ENCODE measurements around the gene PHF21A.
"Not testable (repeated sequence)": the region's sequence is repeated elsewhere in the genome, so short reads cannot be mapped to it uniquely, and the experiment has no call there.

The PHF21A gene

GRCh38 chr11:46119352-46120216 lies 1.7 kb downstream of the PHF21A start:
- DNase-seq: no peak

GRCh38 chr11:46118702-46119351 lies 2.4 kb downstream of the PHF21A start:
- no peak for DNase-seq

GRCh38 chr11:46117842-46118241 lies 3.4 kb downstream of the PHF21A start:
- no peak for DNase-seq

- not testable (repeated sequence) for DNase-seq
Measured at GRCh38 chr11:46116712-46117037, 4.6 kb downstream of the PHF21A start.

- DNase-seq: no peak
Measured at GRCh38 chr11:46116007-46116711, 5.1 kb downstream of the PHF21A start.

GRCh38 chr11:46114961-46115360 lies 6.3 kb downstream of the PHF21A start:
- no peak for DNase-seq

GRCh38 chr11:46114378-46114777 lies 6.9 kb downstream of the PHF21A start:
- DNase-seq: no peak

GRCh38 chr11:46112961-46113607 lies 8.2 kb downstream of the PHF21A start:
- DNase-seq: peak; percentile 39

GRCh38 chr11:46108751-46109150 lies 12.5 kb downstream of the PHF21A start:
- DNase-seq: no peak

GRCh38 chr11:46107780-46108179 lies 13.5 kb downstream of the PHF21A start:
- no peak for DNase-seq

- DNase-seq: no peak
Measured at GRCh38 chr11:46107408-46107718, 13.9 kb downstream of the PHF21A start.

GRCh38 chr11:46106530-46107407 lies 14.5 kb downstream of the PHF21A start:
- DNase-seq: no peak

- DNase-seq: no peak
Measured at GRCh38 chr11:46105926-46106325, 15.3 kb downstream of the PHF21A start.

- no peak for DNase-seq
Measured at GRCh38 chr11:46105134-46105628, 16.1 kb downstream of the PHF21A start.

GRCh38 chr11:46102843-46103242 lies 18.4 kb downstream of the PHF21A start:
- DNase-seq: no peak

GRCh38 chr11:46100670-46101069 lies 20.6 kb downstream of the PHF21A start:
- no peak for DNase-seq

GRCh38 chr11:46099963-46100316 lies 21.3 kb downstream of the PHF21A start:
- DNase-seq: no peak

GRCh38 chr11:46090375-46090774 lies 30.9 kb downstream of the PHF21A start:
- no peak for DNase-seq

GRCh38 chr11:46079662-46080061 lies 41.6 kb downstream of the PHF21A start:
- no peak for DNase-seq

GRCh38 chr11:46075928-46076327 lies 45.3 kb downstream of the PHF21A start:
- no peak for DNase-seq

GRCh38 chr11:46075168-46075567 lies 46.1 kb downstream of the PHF21A start:
- no peak for DNase-seq

- no peak for DNase-seq
Measured at GRCh38 chr11:46073632-46074031, 47.6 kb downstream of the PHF21A start.

Data from NCI-H1694 (cell line).